Heart left ventricle (tissue), 13 donors: ENCODE measurements around the gene HEPACAM.

Experiments used
- POLR2A ChIP-seq, 2 donors: fragments of 450-650 bp; IDR thresholded peaks; one replicate each; pipeline ENCODE4 v1.6.1; 2017; ENCODE audit warnings: antibody characterized with exemption in 2 of 2, mild to moderate bottlenecking in 2 of 2, moderate library complexity in 2 of 2
- TF ChIP-seq, protein P1 (sequence below), 12 donors: fragments of 200-600 bp; sonication (generic) in 4 of 12; IDR thresholded peaks; one replicate each; pipeline versions ENCODE4 v1.5.0 to v1.8.0; 2018 to 2022; ENCODE audit warnings: antibody characterized with exemption in 12 of 12, mild to moderate bottlenecking in 5 of 12
- donor health status: ischemic (EF 13 %, LVEDD 7.1; RV severe dilation, severe dysfunction).
- donor health status: DM: no; HTN: yes; CAD: no.
- donor health status: DM: no; HTN: no; CAD: no.
- donor health status: ischemic (EF 25% LVEDD 6.9; RV normal size, moderate dysfunction).
- donor health status: ischemic (EF 25% LVEDD 5.7; RV mildly dilated, moderate dysfunction).
- donor health status: ischemic (EF 35%, LVEDD 5.7; RV mildly dilated, moderate dysfunction).
- donor health status: nonischemic (EF 11% LVEDD 7.7; RV severe dilation, severe dysfunction).
- donor health status: DM: yes; HTN: yes; CAD: no.
- donor health status: PGD.
- donor health status: ischemic (EF 29% LVEDD 5.4; RV normal size, mild dysfunction).
- donor health status: nonischemic (EF 23%, LVEDD 6.1; RV moderate dilation, normal function).

DNA sequence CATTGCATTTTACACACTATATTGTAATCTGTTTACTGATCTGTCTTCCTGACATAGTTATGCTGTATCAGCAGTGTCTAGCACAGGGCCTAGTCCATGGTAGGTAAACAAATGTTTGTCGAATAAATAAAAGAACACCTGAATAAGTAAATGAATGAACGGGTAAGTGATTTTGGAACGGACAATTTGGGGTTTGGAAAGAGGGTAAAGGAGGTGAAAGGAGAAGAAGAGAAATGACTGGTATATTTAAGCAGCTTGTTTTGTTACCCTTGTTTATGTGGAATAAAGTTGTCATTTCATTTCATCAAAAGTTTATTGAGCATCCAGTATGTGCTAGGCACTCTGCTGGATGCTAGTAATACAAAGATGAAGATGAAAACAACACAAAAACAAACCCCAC lies 16.9 kb downstream of the HEPACAM start, which contains the start of gene HEPN1:
- TF ChIP-seq, protein P1, sequence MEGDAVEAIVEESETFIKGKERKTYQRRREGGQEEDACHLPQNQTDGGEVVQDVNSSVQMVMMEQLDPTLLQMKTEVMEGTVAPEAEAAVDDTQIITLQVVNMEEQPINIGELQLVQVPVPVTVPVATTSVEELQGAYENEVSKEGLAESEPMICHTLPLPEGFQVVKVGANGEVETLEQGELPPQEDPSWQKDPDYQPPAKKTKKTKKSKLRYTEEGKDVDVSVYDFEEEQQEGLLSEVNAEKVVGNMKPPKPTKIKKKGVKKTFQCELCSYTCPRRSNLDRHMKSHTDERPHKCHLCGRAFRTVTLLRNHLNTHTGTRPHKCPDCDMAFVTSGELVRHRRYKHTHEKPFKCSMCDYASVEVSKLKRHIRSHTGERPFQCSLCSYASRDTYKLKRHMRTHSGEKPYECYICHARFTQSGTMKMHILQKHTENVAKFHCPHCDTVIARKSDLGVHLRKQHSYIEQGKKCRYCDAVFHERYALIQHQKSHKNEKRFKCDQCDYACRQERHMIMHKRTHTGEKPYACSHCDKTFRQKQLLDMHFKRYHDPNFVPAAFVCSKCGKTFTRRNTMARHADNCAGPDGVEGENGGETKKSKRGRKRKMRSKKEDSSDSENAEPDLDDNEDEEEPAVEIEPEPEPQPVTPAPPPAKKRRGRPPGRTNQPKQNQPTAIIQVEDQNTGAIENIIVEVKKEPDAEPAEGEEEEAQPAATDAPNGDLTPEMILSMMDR (IDR thresholded peaks at IDR 0.05): no peak
- TF ChIP-seq POLR2A (IDR thresholded peaks at IDR 0.05): no peak
